HG03066 (cell line): Measurements from ENCODE around the gene NUDT5.

ENCODE experiments used
- ATAC-seq: cut with Tn5 transposase; IDR thresholded peaks from one replicate; pipeline ENCODE4 v1.9.1; 2021; ENCODE audit warnings: low read depth; ENCODE audit not compliant: unreplicated experiment

The NUDT5 gene

DNA sequence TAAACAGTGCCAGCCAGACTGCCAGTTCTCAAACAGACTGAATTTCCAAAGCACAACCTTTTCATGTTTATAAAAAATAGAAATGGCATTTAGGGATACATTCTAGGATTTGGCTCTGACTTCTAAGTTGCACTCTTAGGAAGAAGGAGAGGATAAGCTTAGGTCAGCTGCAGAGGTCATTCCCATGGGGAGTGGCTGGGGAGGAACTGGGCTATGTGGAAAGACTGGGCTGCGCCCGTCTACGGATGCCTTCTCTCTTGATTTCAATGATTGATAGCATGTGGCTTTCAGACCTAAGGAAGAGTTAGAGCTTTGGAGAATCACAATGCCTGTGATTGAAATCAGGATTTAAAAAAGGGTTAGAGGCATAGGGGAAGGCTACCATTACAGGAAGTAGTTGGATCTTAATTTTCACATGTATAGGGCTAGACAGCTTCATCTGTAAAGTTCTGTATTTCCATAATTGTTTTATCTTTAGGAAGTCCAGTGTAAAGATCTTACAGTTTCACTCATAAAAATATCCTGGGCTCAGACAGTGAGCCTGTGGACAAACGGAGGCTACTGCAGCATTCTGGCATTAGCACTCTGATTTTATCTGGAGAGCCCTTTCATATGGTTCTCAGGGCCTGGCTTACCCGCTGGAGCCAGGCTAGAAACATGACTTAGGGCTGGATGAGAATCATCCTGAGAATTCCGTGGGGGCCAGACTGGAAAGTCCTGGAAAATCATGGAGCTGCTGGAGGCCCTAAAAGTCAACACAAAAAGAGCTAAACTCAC, 29.5 kb downstream of the NUDT5 start:
- ATAC-seq, result no peak

DNA sequence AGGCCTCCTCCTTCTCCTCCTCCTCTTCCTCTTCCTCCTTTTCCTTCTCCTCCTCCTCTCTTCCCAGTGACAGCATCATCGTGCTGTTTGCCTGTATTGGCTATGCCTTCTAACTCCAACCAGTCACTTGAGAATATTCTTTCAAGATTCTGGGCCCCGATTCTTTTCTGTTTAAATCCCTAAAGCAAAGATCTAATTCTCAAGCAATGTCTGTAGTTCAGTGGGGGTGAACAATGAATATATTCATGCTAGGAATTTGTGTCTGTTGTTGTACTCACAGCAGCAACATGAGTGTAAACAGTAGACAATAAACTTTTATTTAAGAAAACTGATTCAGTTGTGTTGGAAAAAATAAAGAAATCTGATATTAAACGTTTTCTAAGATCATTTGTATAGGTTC, 30.7 kb downstream of the NUDT5 start:
- no peak for ATAC-seq

DNA sequence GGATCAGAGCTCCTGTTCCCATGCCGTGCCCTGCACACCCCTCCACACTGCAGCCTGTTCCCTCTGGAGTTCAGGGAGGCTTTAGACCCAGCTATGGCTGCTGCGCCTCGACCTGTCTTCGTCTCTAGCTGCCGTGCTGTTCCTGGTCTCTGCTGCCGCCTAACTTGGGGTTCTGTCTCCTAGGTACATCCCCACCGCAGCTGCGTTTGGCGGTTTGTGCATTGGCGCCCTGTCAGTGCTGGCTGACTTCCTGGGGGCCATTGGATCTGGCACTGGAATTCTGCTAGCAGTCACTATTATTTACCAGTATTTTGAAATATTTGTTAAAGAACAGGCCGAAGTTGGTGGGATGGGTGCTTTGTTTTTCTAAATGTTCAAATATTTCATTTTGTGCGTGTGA, 31.6 kb downstream of the NUDT5 start:
- no peak for ATAC-seq

DNA sequence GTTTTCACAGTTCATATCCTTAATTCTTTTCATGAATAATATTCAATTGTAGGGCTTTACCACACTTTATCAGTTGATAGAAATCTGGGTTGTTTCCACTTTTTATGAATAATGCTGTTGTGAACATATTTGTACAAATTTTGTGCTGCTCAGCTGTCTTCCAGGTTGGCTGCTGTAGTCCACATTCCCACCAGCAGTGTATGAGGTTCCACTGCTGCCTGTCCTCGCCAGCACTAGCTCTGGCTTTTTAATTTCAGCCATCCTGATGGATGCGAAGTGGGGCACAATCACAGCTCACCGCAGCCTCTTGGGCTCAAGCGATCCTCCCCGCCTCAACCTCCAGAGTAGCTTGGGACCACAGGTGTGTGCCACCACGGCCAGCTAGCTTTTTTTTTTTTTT, 32.8 kb downstream of the NUDT5 start:
- ATAC-seq, result no peak

DNA sequence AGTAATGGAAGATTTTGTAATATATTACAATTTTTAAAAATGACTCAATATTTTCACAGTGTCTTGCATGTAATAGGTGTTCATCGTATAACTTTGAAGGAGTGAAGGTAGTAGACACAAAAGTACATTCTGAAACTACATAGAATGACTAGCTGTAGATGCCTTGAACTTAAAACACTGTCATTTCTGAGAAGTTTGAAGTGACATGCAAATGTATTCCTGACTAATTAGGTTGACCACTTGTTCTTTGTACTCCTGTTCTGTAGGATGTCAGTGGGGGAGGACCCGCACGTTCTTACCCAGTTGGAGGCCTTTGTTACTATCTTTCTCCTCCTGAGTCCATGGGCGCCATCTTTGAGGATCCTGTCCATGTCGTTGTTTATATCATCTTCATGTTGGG, 35.0 kb downstream of the NUDT5 start:
- no peak for ATAC-seq

DNA sequence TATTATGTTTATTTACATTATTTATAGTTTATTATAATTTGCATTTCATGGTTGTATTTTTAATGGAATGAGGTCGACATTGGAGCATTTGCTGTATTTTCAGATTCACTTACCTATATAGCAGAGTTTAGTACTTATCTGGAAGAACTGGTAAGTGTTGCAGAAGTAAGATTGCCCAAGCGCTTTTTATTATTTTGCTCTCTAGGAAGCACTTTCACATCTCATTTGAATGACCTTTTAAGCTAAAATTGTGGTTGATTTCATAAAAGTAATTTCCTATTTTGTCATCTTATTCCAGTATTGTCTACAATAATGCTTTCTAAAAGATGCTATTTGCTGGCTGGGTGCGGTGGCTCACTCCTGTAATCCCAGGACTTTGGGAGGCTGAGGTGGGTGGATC, 37.6 kb downstream of the NUDT5 start:
- no peak for ATAC-seq

DNA sequence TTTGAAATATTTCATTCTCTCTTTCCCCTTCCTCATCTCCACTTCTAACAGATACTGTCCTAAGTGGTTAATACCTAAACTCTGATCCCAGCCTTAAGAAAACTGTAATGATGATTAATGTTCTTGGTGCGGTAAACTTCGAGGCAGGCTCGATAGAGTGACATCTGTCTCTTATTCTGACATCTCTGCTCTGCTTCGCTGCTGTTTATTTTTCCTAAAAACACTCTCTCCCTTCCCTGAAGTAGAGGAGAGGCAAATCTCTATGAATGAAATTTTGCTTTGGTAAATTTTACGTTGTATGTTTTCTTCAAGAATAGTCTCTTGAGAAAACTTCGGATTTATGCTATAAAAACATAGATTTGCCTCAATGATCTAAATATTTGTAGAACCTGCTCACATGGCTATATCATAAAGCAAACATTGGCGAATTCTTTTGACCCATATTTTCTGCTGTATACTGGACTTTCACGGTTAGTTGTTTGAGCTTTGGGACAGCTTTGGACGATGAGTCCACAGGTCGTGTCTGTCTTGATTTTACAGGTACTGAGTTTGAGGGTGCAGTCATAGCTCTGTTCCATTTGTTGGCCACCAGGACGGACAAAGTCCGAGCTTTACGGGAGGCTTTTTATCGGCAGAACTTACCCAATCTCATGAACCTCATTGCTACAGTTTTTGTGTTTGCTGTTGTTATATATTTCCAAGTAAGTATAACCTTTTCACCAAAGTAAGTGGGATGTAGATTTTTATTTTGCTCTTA, 39.1 kb downstream of the NUDT5 start:
- ATAC-seq, result no peak

DNA sequence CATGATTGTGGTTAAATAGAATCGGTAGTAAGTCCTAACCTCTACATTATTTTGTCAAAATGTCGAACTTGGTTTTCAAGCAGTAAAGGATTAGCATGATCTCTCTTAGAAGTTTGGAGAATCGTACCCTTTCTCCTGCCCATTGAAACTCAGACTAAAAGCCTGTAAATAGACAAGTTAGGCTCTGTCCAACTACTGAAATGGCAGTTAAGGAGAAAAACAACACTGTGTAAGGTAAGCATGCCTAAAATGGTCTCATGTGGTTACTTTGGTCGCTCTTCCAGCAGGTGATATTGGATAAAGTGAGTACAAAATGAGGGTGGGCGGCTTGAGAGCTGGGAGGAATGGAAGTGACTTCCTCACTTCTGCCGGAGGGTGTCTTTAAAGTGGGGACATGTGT, 41.2 kb downstream of the NUDT5 start:
- ATAC-seq, result no peak

DNA sequence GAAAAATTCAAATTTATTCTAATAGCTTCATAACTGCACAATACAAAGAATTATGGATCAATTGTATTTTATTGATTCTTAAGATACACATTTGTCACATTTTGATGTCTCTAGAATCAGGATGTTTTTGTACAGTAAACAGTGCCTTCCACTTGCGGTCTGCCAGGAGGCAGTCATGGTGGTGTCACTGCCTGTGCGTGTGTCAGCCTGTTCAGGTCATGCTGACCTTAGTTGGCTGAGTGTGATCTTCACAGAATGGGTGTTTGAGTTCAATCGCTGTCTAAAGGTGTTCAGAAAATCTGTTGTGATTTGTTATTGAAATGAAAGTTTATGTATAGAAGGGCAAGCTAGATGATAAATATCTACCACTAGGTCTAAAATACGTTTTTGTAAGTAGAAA, 45.5 kb downstream of the NUDT5 start:
- ATAC-seq, result no peak

DNA sequence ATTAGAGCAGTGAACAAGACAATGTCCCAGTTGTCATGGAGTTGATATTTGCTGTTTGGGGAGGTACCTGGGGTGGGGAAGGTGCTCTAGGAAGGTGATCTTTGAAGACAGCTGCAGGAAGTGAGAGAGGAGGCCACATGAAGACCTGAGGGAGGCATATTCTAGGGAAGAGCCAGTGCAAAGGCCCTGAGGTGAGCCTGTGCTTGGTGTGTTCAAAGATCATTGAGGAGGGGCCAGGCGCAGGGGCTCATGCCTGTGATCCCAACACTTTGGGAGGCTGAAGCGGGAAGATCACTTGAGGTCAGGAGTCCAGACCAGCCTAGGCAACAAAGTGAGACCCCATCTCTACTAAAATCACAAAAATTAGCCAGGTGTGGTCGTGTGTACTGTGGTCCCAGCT, 51.2 kb downstream of the NUDT5 start:
- ATAC-seq, result no peak

DNA sequence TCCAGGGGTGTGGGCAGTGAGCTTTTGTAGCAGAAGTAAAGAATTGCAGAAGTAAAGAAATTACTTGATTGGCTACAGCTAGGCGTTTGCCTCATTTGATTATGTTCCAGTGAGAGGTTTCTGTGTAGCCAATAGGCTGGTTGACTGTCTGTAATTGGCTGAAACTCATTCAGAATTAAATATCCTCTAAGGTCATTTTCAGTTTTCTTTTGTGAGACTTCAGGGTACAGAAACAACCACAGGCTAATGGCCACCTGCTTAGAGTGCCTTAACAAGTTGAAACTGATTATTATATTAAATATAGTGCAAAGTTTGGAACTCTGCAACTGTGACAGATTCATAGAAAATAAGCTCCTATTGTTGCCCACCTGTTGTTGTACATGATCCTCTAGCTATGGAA, 55.7 kb downstream of the NUDT5 start:
- ATAC-seq, result no peak

DNA sequence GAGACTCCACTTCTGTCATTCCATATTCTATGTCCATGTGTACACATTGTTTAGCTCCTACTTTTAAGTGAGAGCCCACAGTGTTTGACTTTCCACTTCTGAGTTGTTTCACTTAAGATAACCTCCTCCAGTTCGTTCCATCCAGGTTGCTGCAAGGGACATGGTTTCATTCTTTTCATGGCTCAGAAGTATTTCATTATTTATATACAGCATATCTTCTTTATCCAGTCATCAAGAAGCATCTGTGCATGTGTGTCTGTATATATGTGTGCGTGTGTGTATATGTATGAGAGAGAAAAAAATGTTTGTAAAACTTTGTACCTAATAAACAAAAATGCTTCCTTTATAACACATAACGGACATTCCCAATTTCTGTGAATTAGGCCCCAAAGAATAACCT, 60.1 kb downstream of the NUDT5 start:
- no peak for ATAC-seq

DNA sequence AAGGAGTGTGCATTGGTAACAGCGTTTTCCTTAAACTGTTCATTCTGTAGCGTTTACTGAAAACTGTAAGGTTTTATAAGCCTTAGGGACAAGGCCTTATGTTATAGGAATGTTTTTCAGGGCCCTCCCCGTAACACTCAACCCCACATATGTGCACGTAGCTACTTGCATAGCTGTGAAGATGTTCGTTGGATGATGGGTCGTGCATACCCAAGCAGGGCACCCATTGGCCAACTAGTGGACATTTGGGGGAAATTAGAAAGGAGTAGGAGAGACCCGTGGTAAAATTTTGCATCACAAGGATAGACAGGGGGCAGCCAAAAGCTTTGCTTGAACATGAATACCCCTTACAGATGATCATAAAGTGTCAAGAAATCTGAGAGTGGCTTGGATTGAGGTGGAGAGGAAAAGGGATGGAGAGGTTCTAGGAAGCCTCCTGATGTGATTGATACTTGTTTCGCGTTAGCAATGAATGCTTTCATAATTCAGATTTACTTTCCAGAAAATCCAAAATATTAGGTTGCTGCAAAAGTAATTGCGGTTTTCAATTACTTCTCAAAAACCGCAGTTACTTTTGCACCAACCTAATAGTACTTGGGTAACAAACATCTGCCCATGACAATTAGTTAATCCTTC, 65.3 kb downstream of the NUDT5 start:
- peak; percentile 40 for ATAC-seq

DNA sequence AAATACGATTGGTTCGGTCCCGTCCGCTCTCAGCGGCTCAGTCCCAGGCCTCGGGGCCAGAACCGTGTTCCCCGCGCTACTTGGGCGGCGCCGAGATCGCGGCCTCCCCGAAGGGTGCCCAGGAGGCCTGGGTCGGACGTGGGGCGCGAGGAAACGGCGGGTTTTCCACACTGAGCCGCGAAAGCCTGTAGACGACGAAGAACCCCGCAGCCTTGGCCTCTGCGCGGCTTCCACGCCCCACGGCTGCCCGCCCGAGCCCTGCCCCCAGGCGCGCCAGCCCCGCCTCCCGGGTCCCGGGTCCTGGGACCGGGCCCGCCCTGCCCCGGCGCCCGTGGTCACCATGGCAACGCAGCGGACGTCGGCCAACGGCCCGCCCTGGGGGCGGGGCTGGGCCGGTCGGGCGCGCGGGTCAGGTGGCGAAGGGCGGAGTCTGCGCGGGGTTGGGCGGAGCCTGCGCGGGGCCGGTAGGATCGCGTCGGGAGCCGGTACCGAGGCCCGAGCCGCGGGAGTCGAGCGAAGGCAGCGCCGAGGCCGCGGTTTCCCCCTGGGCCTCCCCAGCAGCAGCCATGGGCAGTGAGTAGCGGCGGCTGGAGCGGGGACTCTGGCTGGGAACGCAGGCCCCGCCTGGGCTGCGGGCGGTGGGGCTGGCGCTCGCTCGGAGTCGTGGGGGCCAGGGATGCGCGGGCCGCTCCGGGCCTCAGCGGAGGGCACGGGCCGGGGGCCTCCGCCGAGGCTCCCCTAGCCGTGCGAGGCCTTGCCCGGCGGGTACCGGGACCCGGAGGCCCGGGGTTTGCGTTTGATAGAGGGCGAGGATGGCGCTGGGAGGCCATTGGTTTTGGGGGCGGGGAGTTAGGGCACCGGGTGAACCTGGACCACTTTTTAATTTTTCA, 66.2 kb downstream of the NUDT5 start, which contains the start of gene SEC61A2:
Gene SEC61A2 (plus strand): TSS at position 456 of the 890 bp plus-strand sequence. CDS start 111 bp downstream, at position 567.
- peak; percentile 81 for ATAC-seq

DNA sequence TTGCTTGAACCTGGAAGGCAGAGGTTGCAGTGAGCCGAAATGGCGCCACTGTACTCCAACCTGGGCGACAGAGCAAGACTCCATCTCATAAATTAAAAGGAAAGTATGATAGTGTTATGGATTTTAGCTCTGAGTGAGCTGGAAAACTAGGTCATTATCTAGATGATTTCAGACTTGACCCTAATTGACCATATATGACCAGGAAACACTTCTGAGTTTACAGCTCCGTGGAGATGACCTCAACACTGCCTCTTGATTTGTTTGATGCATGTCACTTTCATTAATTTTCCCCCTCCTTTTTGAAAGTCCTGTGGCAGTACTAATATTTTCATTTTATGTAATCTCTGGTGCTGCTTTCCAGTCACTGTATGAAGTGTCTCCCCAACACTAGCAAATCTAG, 74.0 kb downstream of the NUDT5 start:
- no peak for ATAC-seq
